ENCODE measurements around the gene LEMD2. TPM values are rescaled to one million over a fixed set of nuclear protein-coding genes. Genes with fewer than 3 reads are reported as not detected.

Gene LEMD2
- total RNA-seq, 1 experiment from 2014 or later: 62.9 TPM

- Mint-ChIP-seq H3K27me3 (ENCODE audit: low read depth) (peaks cover 23% of the 10 kb centered on the region; the same call in 1 of the 2 replicates), H3K4me3 (no peak overlapping the region), H3K9me3 (peaks cover 19% of the 10 kb centered on the region), H3K36me3 (peaks cover 9% of the 10 kb centered on the region), H3K27ac (no peak overlapping the region), H3K4me1 (peaks cover 21% of the 10 kb centered on the region)
- no peak for DNase-seq (ENCODE audit: low spot score)
- POLR2A ChIA-PET: no interaction called here
- TF ChIP-seq E2F4 (CRISPR knock-in tag; IDR thresholded peaks at IDR 0.05; ENCODE audit: borderline replicate concordance, low read depth): no peak
- no peak for ATAC-seq
- CTCF ChIA-PET: interaction anchor here (1.3 to 1.7 kb wide), 2 partner anchors 18 to 60 kb away, joined by 3 to 6 read pairs; no protein-coding TSS in a partner anchor
These were observed 41.8 kb upstream of the LEMD2 start for GRCh38 chr6:33830635-33831240.

GRCh38 chr6:33828764-33829731 lies 40.1 kb upstream of the LEMD2 start:
- H3K36me3 Mint-ChIP-seq: peaks cover 9% of the 10 kb centered on the region
- TF ChIP-seq GRHL2 (CRISPR knock-in tag; IDR thresholded peaks at IDR 0.05; ENCODE audit: insufficient replicate concordance, severe bottlenecking): no peak
- TF ChIP-seq SMAD3 (CRISPR knock-in tag; IDR thresholded peaks at IDR 0.05; ENCODE audit: borderline replicate concordance): no peak
- TF ChIP-seq, protein P1, sequence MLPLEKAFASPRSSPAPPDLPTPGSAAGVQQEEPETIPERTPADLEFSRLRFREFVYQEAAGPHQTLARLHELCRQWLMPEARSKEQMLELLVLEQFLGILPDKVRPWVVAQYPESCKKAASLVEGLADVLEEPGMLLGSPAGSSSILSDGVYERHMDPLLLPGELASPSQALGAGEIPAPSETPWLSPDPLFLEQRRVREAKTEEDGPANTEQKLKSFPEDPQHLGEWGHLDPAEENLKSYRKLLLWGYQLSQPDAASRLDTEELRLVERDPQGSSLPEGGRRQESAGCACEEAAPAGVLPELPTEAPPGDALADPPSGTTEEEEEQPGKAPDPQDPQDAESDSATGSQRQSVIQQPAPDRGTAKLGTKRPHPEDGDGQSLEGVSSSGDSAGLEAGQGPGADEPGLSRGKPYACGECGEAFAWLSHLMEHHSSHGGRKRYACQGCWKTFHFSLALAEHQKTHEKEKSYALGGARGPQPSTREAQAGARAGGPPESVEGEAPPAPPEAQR (CRISPR knock-in tag; IDR thresholded peaks at IDR 0.05): no peak
- no peak for TF ChIP-seq SMAD4 (CRISPR knock-in tag; IDR thresholded peaks at IDR 0.05)
- peak; percentile 41; the same call in 1 of the 2 replicates for TF ChIP-seq FOXP1 (CRISPR knock-in tag; IDR thresholded peaks at IDR 0.05; ENCODE audit: borderline replicate concordance)
- no peak for TF ChIP-seq NR1H2 (CRISPR knock-in tag; IDR thresholded peaks at IDR 0.05)
- TF ChIP-seq, protein P2, sequence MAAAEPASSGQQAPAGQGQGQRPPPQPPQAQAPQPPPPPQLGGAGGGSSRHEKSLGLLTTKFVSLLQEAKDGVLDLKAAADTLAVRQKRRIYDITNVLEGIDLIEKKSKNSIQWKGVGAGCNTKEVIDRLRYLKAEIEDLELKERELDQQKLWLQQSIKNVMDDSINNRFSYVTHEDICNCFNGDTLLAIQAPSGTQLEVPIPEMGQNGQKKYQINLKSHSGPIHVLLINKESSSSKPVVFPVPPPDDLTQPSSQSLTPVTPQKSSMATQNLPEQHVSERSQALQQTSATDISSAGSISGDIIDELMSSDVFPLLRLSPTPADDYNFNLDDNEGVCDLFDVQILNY (CRISPR knock-in tag; IDR thresholded peaks at IDR 0.05): no peak
- no peak overlapping the region for H3K27ac Mint-ChIP-seq
- CTCF ChIA-PET: interaction anchor here (0.6 to 2.3 kb wide), 18 partner anchors 10 to 226 kb away, joined by 3 to 12 read pairs (median 4); no protein-coding TSS in a partner anchor
- peaks cover 20% of the 10 kb centered on the region; the same call in 1 of the 2 replicates for H3K27me3 Mint-ChIP-seq (ENCODE audit: low read depth)
- POLR2A ChIA-PET: interaction anchor here (0.9 kb wide), 1 partner anchor 21 kb away, joined by 3 read pairs; no protein-coding TSS in a partner anchor
- DNase-seq (ENCODE audit: low spot score) (no peak), ATAC-seq (peak; percentile 31)
- peaks cover 10% of the 10 kb centered on the region for H3K9me3 Mint-ChIP-seq
- no peak overlapping the region for H3K4me3 Mint-ChIP-seq
- peaks cover 27% of the 10 kb centered on the region for H3K4me1 Mint-ChIP-seq

DNA sequence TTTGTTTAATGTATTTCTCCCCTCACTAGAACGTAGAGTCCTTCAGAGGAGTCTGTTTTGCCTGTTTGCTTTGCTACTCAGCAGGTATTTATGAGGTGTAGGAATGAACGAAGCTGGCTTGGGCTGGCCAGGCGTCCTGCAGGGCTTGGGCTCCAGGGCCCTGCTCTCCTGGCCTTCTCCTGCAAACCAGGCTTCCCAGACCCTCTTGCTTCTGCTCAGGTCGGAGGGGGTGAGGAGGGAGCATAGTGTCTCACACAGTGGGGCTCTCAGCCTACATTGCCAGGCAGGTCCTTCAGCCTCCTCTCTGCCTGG lies 39.5 kb upstream of the LEMD2 start:
- Mint-ChIP-seq H3K27ac (no peak overlapping the region), H3K36me3 (peaks cover 5% of the 10 kb centered on the region; the same call in 1 of the 2 replicates), H3K4me1 (peaks cover 30% of the 10 kb centered on the region), H3K4me3 (no peak overlapping the region), H3K9me3 (peaks cover 4% of the 10 kb centered on the region; the same call in 1 of the 2 replicates), H3K27me3 (ENCODE audit: low read depth) (peaks cover 16% of the 10 kb centered on the region; the same call in 1 of the 2 replicates)
- ATAC-seq (no peak), DNase-seq (ENCODE audit: low spot score) (no peak)
- TF ChIP-seq JUN (CRISPR knock-in tag; IDR thresholded peaks at IDR 0.05) (no peak), ZNF416 (CRISPR knock-in tag; IDR thresholded peaks at IDR 0.05) (no peak), FOXJ3 (CRISPR knock-in tag; IDR thresholded peaks at IDR 0.05; ENCODE audit: borderline replicate concordance) (no peak)
- CTCF ChIA-PET: interaction anchor here (0.9 to 2.3 kb wide), 16 partner anchors 11 to 227 kb away, joined by 3 to 12 read pairs (median 4); no protein-coding TSS in a partner anchor
- POLR2A ChIA-PET: no interaction called here

Measured in WTC11 (cell line).